GM20000 (cell line): ENCODE results near the gene TLK1.

Source experiments
- DNase-seq: peaks from one replicate; pipeline ENCODE4 v3.0.0; 2012; ENCODE audit warnings: low spot score
- TF ChIP-seq, protein P1 (sequence below): IDR thresholded peaks from 2 replicates; pipeline ENCODE4 v1.5.1; 2012; ENCODE audit warnings: mild to moderate bottlenecking, control low read depth; ENCODE audit errors: extremely low read depth, missing control alignments

The TLK1 gene

DNA sequence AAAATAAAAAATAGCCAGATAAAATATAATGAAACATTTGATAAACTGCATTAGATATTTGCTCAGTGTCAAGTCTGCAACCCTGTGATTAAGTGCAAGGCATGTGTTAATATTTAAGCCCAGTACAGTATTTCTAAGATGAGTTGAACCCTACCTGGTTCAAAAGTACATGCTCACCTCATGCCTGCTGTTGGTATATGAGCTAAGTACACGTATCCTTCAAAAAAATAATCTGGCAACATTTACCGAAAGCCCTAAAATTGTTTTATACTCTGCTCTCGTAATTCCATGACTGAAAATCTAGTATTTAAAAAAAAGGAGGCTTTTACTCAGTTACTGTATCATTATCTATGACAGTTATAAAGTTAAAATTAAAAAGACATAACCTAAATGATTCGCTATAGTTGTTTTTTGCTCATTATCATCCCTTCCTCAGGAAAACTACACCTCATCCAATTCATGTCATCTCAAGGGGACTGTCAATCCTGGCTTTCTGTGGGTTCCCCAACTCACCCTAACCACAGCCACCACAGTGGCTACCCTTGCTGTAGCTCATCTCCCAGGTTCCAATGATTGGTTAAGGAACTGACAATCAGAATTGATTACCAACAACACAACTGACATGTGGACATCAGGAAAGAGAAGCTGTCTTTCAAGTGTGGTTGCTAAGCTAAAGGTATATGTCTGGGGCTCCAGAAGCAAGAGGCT lies 10.6 kb downstream of the TLK1 start:
- DNase-seq: no peak
- TF ChIP-seq, protein P1, sequence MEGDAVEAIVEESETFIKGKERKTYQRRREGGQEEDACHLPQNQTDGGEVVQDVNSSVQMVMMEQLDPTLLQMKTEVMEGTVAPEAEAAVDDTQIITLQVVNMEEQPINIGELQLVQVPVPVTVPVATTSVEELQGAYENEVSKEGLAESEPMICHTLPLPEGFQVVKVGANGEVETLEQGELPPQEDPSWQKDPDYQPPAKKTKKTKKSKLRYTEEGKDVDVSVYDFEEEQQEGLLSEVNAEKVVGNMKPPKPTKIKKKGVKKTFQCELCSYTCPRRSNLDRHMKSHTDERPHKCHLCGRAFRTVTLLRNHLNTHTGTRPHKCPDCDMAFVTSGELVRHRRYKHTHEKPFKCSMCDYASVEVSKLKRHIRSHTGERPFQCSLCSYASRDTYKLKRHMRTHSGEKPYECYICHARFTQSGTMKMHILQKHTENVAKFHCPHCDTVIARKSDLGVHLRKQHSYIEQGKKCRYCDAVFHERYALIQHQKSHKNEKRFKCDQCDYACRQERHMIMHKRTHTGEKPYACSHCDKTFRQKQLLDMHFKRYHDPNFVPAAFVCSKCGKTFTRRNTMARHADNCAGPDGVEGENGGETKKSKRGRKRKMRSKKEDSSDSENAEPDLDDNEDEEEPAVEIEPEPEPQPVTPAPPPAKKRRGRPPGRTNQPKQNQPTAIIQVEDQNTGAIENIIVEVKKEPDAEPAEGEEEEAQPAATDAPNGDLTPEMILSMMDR: no peak

DNA sequence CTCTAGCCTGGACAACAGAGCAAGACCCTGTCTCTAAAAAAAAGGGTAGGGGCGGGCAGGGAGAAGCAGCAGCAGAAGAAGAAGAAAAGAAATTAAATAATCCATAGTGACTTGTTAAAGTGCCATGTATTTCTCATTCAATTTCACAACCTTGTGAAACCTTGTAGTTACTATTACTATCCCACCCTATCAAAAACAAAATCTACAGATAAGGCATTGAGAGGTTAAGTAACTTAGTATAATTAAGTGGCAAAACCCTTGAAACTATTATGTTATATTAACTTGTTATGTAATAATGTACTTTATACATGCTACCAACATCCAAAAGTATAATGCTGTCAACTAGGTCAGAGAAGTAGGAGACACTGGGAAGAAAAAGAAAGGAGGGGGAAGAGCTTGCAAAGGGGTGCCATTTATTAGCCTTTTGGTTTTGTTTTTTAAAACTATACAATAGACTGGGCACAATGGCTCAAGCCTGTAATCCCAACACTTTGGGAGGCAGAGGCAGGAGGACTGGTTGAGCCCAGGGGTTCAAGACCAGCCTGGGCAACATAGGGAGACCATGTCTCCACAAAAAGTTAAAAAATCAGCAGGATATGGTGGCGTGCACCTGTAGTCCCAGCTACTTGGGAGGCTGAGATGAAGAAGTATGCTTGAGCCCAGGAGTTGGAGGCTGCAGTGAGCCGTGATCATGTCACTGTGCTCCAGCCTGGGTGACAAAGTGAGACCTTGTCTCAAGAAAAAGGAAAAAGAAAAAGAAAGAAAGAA lies 11.3 kb downstream of the TLK1 start:
- DNase-seq: no peak
- TF ChIP-seq, protein P1: no peak

DNA sequence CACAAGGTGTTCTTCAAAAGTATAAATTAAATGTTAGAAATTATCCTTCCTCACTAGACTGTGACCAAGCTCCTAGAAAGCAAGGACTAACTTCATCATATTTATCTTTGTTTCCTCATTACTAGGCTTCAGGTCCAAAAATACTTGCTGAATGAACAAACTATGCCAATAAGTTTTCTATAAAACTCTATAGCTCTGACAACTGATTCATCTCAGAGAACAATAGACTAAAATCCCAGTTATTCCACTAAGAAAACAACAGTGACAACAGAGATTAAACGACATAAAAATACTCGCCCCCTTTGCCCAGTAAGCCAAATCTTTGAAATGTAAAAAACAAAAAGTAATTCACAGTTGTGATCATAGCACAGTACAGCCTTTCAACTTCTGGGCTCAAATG lies 13.6 kb downstream of the TLK1 start:
- TF ChIP-seq, protein P1: no peak
- no peak for DNase-seq

DNA sequence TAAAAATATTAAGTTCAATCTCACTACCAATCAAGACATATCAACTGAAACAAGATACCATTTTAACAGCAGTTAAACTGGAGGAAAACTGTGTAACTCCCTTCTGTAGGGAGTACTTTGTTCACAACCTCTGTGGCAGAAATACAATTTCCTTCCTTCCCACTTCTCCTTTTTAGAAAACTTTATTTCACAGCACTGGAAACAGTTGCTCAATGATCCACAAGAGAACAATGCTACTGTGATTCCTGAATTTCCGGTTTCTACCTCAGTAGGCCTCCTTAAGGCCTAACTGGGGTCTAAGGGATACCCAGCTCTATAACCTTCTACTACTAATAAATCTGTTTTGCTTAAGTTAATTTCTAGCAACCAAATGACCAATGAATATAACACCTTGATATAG lies 14.1 kb downstream of the TLK1 start:
- DNase-seq: no peak
- TF ChIP-seq, protein P1: no peak

DNA sequence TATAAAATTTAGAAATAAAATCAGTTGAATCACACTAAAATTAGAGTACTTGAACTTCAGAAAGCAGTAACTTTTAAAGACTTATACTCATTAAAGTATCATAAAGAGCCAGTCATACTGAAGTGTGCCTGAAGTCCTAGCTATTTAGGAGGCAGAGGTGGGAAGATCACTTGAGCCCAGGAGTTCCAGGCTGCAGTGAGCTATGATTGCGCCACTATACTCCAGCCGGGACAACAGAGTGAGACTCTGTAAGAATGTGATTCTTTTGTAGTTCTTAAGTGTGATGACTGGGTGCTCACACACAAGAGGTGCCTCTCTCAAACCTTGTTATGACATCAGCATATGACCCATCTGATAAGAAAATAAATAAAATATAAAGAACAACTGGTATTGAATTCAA lies 14.6 kb downstream of the TLK1 start:
- DNase-seq: no peak
- TF ChIP-seq, protein P1: no peak

DNA sequence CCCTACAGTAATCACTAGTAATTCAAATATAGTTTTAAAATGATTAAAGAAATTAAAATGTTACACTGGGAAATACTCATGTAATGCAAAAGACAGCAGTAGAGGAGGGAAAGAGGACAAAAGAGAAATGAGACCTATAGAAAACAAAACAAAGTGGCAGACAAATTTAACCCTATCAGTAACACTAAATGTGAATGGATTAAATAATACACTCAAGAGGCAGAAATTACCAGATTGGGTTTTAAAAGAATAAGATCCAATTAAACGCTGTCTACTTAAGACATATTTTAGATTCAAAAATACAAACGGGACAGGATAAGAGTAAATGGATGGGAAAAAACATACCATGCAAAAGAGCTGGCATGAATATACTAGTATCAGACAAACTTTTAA lies 17.0 kb downstream of the TLK1 start:
- no peak for DNase-seq
- TF ChIP-seq, protein P1: no peak

DNA sequence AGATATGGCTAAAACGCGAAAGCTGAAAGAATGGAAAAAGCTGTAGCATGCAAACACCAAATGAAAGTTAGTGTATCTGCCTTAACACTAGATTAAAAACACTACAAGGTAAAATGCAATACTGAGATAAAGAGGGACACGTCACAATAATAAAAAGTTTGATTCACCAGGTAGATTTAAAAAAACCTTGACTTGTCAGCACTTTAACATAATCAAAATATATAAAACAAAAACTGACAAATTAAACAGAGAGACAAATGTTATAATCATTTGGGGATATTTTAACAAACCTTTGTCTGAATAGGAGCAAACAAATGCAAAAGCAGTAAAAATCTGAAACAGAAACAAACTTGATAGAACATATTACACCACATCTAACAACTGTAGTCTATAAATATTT lies 18.3 kb downstream of the TLK1 start:
- TF ChIP-seq, protein P1: no peak
- no peak for DNase-seq
